Gastroesophageal sphincter (tissue), 3 donors: ENCODE results near the gene SCN4A.
"Not testable (repeated sequence)": the region's sequence is repeated elsewhere in the genome, so short reads cannot be mapped to it uniquely, and the experiment has no call there.

Experiments
- EP300 ChIP-seq: sonication (generic); formaldehyde crosslinking; IDR thresholded peaks from one replicate; pipeline ENCODE4 v1.6.1; 2017; ENCODE audit warnings: antibody characterized with exemption, mild to moderate bottlenecking
- POLR2A ChIP-seq, 2 donors: fragments of 450-650 bp; IDR thresholded peaks; one replicate each; pipeline ENCODE4 v1.6.1; 2017; ENCODE audit warnings: antibody characterized with exemption in 2 of 2, mild to moderate bottlenecking in 2 of 2, moderate library complexity in 1 of 2
- TF ChIP-seq, protein P1 (sequence below), 4 experiments: fragments of 200-600 bp in 2 of 4; fragments of 450-650 bp in 2 of 4; sonication (generic) in 1 of 4; IDR thresholded peaks; one replicate each; pipeline ENCODE4 v1.5.1; 2017 to 2019; ENCODE audit warnings: antibody characterized with exemption in 4 of 4, mild to moderate bottlenecking in 2 of 4, moderate library complexity in 2 of 4

DNA sequence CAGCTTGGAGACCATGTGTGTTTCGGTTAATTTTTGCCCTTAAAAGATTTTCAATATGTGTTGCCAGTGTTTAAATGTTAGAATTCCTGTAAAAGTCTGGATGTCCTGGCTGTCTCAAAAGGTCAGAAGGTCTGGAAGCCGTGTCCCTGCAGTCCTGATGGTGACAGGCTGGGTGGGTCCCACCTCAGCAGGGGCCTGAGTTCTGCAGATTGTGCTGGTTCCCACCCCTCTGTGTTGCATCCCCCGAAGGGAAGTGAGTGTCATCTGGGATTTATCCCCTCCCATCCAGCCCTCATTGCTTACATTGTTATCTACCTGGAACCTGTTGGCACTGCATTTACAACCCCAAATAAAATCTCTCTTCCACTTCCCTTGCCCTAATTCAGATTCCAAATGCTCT lies 78.7 kb downstream of the SCN4A start:
- TF ChIP-seq, protein P1, sequence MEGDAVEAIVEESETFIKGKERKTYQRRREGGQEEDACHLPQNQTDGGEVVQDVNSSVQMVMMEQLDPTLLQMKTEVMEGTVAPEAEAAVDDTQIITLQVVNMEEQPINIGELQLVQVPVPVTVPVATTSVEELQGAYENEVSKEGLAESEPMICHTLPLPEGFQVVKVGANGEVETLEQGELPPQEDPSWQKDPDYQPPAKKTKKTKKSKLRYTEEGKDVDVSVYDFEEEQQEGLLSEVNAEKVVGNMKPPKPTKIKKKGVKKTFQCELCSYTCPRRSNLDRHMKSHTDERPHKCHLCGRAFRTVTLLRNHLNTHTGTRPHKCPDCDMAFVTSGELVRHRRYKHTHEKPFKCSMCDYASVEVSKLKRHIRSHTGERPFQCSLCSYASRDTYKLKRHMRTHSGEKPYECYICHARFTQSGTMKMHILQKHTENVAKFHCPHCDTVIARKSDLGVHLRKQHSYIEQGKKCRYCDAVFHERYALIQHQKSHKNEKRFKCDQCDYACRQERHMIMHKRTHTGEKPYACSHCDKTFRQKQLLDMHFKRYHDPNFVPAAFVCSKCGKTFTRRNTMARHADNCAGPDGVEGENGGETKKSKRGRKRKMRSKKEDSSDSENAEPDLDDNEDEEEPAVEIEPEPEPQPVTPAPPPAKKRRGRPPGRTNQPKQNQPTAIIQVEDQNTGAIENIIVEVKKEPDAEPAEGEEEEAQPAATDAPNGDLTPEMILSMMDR (IDR thresholded peaks at IDR 0.05), result not testable (repeated sequence)
- not testable (repeated sequence) for TF ChIP-seq EP300; POLR2A (IDR thresholded peaks at IDR 0.05)
